Measurements from ENCODE around the gene TNFRSF1A.

DNA sequence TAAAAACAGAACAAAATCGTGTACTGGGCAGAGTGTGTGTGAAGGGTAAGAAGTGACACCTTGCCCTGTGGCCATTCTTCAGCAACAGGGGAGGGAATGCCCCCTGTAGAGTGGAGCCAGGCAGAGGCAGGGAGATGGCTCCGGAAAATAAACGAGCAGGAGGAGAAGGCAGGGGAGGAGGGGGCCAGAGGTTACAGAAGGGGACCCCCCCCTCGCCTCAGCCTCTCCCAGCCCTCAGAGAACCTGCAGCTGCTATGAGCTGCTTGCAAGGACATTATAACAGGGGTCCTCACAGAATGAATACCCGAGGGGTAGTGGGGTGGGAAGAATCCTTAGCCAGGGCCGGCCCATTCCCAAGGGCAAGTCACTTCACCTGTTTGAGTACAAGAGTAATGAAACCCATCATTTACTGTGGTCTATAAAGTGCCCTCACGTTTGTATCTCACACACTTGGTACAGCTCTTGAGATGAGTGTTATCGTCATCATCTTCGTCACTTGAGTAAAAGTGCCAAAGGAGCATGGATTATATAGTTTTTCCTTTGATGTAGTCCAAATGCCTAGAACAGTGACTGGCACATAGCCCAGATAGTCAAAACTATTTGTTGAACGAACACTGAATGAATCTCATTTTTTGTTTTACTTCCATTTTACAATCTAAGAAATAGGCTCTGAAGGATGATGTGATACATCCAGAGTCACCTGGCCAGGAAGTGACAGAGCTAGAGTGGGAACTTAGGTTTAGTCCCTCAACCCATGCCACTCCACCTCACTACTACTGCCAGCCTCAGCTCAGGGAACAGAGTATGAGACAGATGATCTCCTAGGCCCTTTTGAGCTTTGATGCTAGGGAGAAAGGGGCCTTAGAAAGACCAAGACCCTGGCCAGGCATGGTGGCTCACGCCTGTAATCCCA, 19.0 kb upstream of the TNFRSF1A start:
- TF ChIP-seq, protein P1, sequence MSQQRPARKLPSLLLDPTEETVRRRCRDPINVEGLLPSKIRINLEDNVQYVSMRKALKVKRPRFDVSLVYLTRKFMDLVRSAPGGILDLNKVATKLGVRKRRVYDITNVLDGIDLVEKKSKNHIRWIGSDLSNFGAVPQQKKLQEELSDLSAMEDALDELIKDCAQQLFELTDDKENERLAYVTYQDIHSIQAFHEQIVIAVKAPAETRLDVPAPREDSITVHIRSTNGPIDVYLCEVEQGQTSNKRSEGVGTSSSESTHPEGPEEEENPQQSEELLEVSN (IDR thresholded peaks at IDR 0.05; ENCODE audit: borderline replicate concordance in 1 of 2, extremely low read depth in 1 of 2, insufficient read depth in 1 of 2, insufficient read length in 1 of 2, low read depth in 1 of 2, low read length in 1 of 2, poor library complexity in 1 of 2, severe bottlenecking in 1 of 2): no peak
- TF ChIP-seq NCOR1 (IDR thresholded peaks at IDR 0.05) (no peak), POLR2A (conservative IDR thresholded peaks at IDR 0.05) (no peak), CAMTA2 (CRISPR knock-in tag; conservative IDR thresholded peaks at IDR 0.05) (no peak), PCBP2 (IDR thresholded peaks at IDR 0.05; ENCODE audit: low read depth, low read length, poor library complexity, severe bottlenecking) (no peak), PTBP1 (IDR thresholded peaks at IDR 0.05; ENCODE audit: low read depth, low read length) (no peak), SREBF2 (CRISPR knock-in tag; IDR thresholded peaks at IDR 0.05) (no peak), SREBF1 (IDR thresholded peaks at IDR 0.05; ENCODE audit: borderline replicate concordance, low read depth, low read length) (no peak)
- TF ChIP-seq, protein P2, sequence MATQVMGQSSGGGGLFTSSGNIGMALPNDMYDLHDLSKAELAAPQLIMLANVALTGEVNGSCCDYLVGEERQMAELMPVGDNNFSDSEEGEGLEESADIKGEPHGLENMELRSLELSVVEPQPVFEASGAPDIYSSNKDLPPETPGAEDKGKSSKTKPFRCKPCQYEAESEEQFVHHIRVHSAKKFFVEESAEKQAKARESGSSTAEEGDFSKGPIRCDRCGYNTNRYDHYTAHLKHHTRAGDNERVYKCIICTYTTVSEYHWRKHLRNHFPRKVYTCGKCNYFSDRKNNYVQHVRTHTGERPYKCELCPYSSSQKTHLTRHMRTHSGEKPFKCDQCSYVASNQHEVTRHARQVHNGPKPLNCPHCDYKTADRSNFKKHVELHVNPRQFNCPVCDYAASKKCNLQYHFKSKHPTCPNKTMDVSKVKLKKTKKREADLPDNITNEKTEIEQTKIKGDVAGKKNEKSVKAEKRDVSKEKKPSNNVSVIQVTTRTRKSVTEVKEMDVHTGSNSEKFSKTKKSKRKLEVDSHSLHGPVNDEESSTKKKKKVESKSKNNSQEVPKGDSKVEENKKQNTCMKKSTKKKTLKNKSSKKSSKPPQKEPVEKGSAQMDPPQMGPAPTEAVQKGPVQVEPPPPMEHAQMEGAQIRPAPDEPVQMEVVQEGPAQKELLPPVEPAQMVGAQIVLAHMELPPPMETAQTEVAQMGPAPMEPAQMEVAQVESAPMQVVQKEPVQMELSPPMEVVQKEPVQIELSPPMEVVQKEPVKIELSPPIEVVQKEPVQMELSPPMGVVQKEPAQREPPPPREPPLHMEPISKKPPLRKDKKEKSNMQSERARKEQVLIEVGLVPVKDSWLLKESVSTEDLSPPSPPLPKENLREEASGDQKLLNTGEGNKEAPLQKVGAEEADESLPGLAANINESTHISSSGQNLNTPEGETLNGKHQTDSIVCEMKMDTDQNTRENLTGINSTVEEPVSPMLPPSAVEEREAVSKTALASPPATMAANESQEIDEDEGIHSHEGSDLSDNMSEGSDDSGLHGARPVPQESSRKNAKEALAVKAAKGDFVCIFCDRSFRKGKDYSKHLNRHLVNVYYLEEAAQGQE (IDR thresholded peaks at IDR 0.05; ENCODE audit: borderline replicate concordance): no peak
- TF ChIP-seq, protein P2 (CRISPR knock-in tag; IDR thresholded peaks at IDR 0.05; ENCODE audit: low read depth): no peak
- TF ChIP-seq, protein P3, sequence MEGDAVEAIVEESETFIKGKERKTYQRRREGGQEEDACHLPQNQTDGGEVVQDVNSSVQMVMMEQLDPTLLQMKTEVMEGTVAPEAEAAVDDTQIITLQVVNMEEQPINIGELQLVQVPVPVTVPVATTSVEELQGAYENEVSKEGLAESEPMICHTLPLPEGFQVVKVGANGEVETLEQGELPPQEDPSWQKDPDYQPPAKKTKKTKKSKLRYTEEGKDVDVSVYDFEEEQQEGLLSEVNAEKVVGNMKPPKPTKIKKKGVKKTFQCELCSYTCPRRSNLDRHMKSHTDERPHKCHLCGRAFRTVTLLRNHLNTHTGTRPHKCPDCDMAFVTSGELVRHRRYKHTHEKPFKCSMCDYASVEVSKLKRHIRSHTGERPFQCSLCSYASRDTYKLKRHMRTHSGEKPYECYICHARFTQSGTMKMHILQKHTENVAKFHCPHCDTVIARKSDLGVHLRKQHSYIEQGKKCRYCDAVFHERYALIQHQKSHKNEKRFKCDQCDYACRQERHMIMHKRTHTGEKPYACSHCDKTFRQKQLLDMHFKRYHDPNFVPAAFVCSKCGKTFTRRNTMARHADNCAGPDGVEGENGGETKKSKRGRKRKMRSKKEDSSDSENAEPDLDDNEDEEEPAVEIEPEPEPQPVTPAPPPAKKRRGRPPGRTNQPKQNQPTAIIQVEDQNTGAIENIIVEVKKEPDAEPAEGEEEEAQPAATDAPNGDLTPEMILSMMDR (IDR thresholded peaks at IDR 0.05 in 2 of 3, conservative IDR thresholded peaks at IDR 0.05 in 1 of 3; ENCODE audit: insufficient read depth in 2 of 3, low read depth in 1 of 3, low read length in 3 of 3): no peak

All from K562 (cell line).